Chondrocyte (in vitro differentiated cells): ENCODE results near the gene IRF6. TPM values are rescaled to one million over a fixed set of nuclear protein-coding genes. Genes with fewer than 3 reads are reported as not detected.

Experiments used
- DNase-seq: peaks from one replicate; pipeline ENCODE4 v3.0.0; 2021; ENCODE audit warnings: mixed read lengths, low spot score
- H3K27ac Mint-ChIP-seq: one replicate; pipeline ENCODE4 v1.8.0; 2021; ENCODE audit warnings: mild to moderate bottlenecking, moderate library complexity, mixed read lengths; ENCODE audit not compliant: unreplicated experiment
- H3K27me3 Mint-ChIP-seq: 2 replicates; pipeline ENCODE4 v1.8.0; 2021; ENCODE audit warnings: low read depth, mixed read lengths
- H3K36me3 Mint-ChIP-seq: 2 replicates; pipeline ENCODE4 v1.8.0; 2021; ENCODE audit warnings: low read depth, mixed read lengths
- H3K4me1 Mint-ChIP-seq: 2 replicates; pipeline ENCODE4 v1.8.0; 2021; ENCODE audit warnings: low read depth, mild to moderate bottlenecking, mixed read lengths
- H3K4me3 Mint-ChIP-seq: one replicate; pipeline ENCODE4 v1.8.0; 2021; ENCODE audit warnings: mild to moderate bottlenecking, moderate library complexity, mixed read lengths; ENCODE audit not compliant: unreplicated experiment
- H3K9me3 Mint-ChIP-seq: 2 replicates; pipeline ENCODE4 v1.8.0; 2021; ENCODE audit warnings: low read depth, mixed read lengths
- total RNA-seq: library from RNA; stranded (reverse); gene quantifications from 3 replicates; pipeline ENCODE4 v1.2.1, GENCODE V29; 2021
- TF ChIP-seq, protein P1 (sequence below): fragments of 200-600 bp; sonication (generic); IDR thresholded peaks from 2 replicates; pipeline ENCODE4 v1.5.0; 2021; ENCODE audit warnings: antibody characterized with exemption, mild to moderate bottlenecking, moderate library complexity

IRF6 gene
- total RNA-seq, 1 donor from 2014 or later, result 0.25 TPM

DNA sequence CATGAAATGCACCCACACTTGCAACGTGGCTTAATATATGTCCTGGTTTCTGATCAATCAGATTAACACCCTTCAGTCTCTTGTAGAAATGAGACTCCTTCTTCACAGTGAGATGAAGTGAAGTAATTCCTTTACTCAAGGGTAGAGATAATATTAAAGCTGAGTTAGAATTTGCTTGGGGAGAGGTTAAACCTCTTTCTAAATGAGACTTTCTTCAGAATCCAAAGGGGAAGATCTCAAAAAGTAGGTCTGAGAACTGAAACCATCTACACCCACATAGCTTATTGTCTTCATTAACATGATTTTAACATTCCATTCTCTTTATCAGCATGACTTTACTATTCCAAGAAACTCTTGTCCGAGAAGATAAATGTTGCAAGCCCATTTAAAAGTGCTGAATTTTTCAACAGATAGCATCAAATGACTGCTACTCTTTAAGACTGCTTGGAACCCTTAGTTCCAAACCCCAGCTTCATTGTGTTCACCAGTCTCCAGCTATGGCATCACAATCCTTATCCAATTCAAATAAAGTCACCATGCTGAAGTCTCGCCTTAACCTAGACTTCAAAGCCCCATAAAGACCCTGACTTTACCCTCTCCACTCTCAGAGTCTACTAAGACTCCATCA, 69.3 kb downstream of the IRF6 start:
- DNase-seq, result no peak
- no peaks in the 10 kb centered on the region for H3K4me1 Mint-ChIP-seq
- H3K27me3 Mint-ChIP-seq, result peaks cover 38% of the 10 kb centered on the region
- H3K4me3 Mint-ChIP-seq, result no peak overlapping the region
- TF ChIP-seq, protein P1, sequence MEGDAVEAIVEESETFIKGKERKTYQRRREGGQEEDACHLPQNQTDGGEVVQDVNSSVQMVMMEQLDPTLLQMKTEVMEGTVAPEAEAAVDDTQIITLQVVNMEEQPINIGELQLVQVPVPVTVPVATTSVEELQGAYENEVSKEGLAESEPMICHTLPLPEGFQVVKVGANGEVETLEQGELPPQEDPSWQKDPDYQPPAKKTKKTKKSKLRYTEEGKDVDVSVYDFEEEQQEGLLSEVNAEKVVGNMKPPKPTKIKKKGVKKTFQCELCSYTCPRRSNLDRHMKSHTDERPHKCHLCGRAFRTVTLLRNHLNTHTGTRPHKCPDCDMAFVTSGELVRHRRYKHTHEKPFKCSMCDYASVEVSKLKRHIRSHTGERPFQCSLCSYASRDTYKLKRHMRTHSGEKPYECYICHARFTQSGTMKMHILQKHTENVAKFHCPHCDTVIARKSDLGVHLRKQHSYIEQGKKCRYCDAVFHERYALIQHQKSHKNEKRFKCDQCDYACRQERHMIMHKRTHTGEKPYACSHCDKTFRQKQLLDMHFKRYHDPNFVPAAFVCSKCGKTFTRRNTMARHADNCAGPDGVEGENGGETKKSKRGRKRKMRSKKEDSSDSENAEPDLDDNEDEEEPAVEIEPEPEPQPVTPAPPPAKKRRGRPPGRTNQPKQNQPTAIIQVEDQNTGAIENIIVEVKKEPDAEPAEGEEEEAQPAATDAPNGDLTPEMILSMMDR, result no peak
- H3K9me3 Mint-ChIP-seq, result no peaks in the 10 kb centered on the region
- no peak overlapping the region for H3K27ac Mint-ChIP-seq
- no peaks in the 10 kb centered on the region for H3K36me3 Mint-ChIP-seq

Other genes with a start within 250 kb of the IRF6 start
- not detected in 3 replicates for gene CAMK1G, start 222.4 kb downstream of the IRF6 start, total RNA-seq
- 5.5 to 6.5 TPM (median 6.3 TPM) in 3 replicates for gene LAMB3, start 153.7 kb downstream of the IRF6 start, total RNA-seq
- 0.65 to 1.0 TPM (median 0.69 TPM) in 3 replicates for gene G0S2, start 130.7 kb downstream of the IRF6 start, total RNA-seq
- gene HSD11B1, start 101.3 kb downstream of the IRF6 start, total RNA-seq, result not detected in 3 replicates
- not detected in 3 replicates for gene TRAF3IP3, start 50.1 kb downstream of the IRF6 start, total RNA-seq
- 1.2 to 1.6 TPM (median 1.4 TPM) in 3 replicates for gene C1orf74, start 21.6 kb downstream of the IRF6 start, total RNA-seq
- 5.5 to 7.4 TPM (median 6.4 TPM) in 3 replicates for gene UTP25, start 21.8 kb upstream of the IRF6 start, total RNA-seq
- 0.19 to 1.0 TPM (median 0.72 TPM) in 3 replicates for gene SYT14, start 132.1 kb upstream of the IRF6 start, total RNA-seq